CD4-positive, alpha-beta memory T cell (primary cell): Measurements from ENCODE around the gene LRRC10B. TPM values are rescaled to one million over a fixed set of nuclear protein-coding genes. Genes with fewer than 3 reads are reported as not detected.

Source experiments
- CTCF ChIA-PET: fragments of 350-600 bp; sonication (Branson Sonifier 250); formaldehyde crosslinking; loops from one replicate; lab custom pipeline; 2021; ENCODE audit warnings: inconsistent platforms; ENCODE audit not compliant: partially characterized antibody; lab: Charles Lee
- POLR2A ChIA-PET: fragments of 350-600 bp; sonication (Branson Sonifier 250); formaldehyde crosslinking; loops from one replicate; lab custom pipeline; 2021; ENCODE audit not compliant: partially characterized antibody; lab: Charles Lee
- DNase-seq, 5 donors: peaks; one replicate each; pipeline versions ENCODE4 v3.0.0 to v3.0.0-alpha.2; 2020 to 2022; ENCODE audit warnings: mixed read lengths in 1 of 5
- H3K27ac ChIP-seq: one replicate; pipeline ENCODE4 v1.7.0; 2013; ENCODE audit warnings: low read depth, low read length
- H3K27me3 ChIP-seq: 2 replicates; pipeline ENCODE4 v1.7.0; 2013; ENCODE audit warnings: mild to moderate bottlenecking, low read length, moderate library complexity; ENCODE audit not compliant: insufficient read depth
- H3K36me3 ChIP-seq: 2 replicates; pipeline ENCODE4 v1.7.0; 2013; ENCODE audit warnings: mild to moderate bottlenecking, low read length, moderate library complexity; ENCODE audit not compliant: insufficient read depth
- H3K4me1 ChIP-seq: 2 replicates; pipeline ENCODE4 v1.7.0; 2013; ENCODE audit warnings: mild to moderate bottlenecking, low read length, moderate library complexity; ENCODE audit not compliant: insufficient read depth
- H3K4me3 ChIP-seq, 2 donors: one replicate each; pipeline ENCODE4 v1.7.0; 2013; ENCODE audit warnings: low read length in 2 of 2, mild to moderate bottlenecking in 1 of 2
- H3K9me3 ChIP-seq, 2 donors: one replicate each; pipeline ENCODE4 v1.7.0; 2013; ENCODE audit warnings: low read length in 2 of 2, control low read depth in 1 of 2; ENCODE audit not compliant: control insufficient read depth in 1 of 2
- H3K27ac Mint-ChIP-seq, 7 donors: one replicate each; pipeline ENCODE4 v1.8.0; 2020 to 2021; ENCODE audit warnings: mixed read lengths in 7 of 7, mild to moderate bottlenecking in 6 of 7, inconsistent platforms in 3 of 7, moderate library complexity in 3 of 7
- H3K27me3 Mint-ChIP-seq, 2 donors: one replicate each; pipeline ENCODE4 v1.8.0; 2020 to 2021; ENCODE audit warnings: mixed read lengths in 2 of 2
- H3K36me3 Mint-ChIP-seq, 2 donors: one replicate each; pipeline ENCODE4 v1.8.0; 2020 to 2021; ENCODE audit warnings: mixed read lengths in 2 of 2, inconsistent platforms in 1 of 2, mild to moderate bottlenecking in 1 of 2
- H3K4me1 Mint-ChIP-seq, 4 donors: one replicate each; pipeline ENCODE4 v1.8.0; 2020 to 2021; ENCODE audit warnings: mixed read lengths in 4 of 4, mild to moderate bottlenecking in 1 of 4
- H3K4me3 Mint-ChIP-seq, 8 donors: one replicate each; pipeline ENCODE4 v1.8.0; 2020 to 2021; ENCODE audit warnings: mixed read lengths in 8 of 8, mild to moderate bottlenecking in 7 of 8, moderate library complexity in 6 of 8, inconsistent platforms in 3 of 8
- H3K9me3 Mint-ChIP-seq, 8 donors: one replicate each; pipeline ENCODE4 v1.8.0; 2020 to 2021; ENCODE audit warnings: mixed read lengths in 8 of 8, mild to moderate bottlenecking in 5 of 8, inconsistent platforms in 3 of 8, moderate library complexity in 1 of 8
- intact Hi-C: fragments of 100-400 bp; cut with micrococcal nuclease; formaldehyde crosslinking; loops from one replicate; pipeline ENCODE4 v1.15.1; 2023
- polyA plus RNA-seq, 2 donors: library from polyadenylated mRNA; unstranded; fragments of 300-500 nt; fragmentation: Illumina TruSeq; gene quantifications; one replicate each; pipeline ENCODE4 v1.2.3, GENCODE V29; 2021
- total RNA-seq, 2 experiments: library from RNA; stranded (reverse); gene quantifications; one replicate each; pipeline ENCODE4 v1.2.3, GENCODE V29; 2021

The LRRC10B gene
- total and polyA plus RNA-seq, 4 experiments from 2014 or later, result not detected

DNA sequence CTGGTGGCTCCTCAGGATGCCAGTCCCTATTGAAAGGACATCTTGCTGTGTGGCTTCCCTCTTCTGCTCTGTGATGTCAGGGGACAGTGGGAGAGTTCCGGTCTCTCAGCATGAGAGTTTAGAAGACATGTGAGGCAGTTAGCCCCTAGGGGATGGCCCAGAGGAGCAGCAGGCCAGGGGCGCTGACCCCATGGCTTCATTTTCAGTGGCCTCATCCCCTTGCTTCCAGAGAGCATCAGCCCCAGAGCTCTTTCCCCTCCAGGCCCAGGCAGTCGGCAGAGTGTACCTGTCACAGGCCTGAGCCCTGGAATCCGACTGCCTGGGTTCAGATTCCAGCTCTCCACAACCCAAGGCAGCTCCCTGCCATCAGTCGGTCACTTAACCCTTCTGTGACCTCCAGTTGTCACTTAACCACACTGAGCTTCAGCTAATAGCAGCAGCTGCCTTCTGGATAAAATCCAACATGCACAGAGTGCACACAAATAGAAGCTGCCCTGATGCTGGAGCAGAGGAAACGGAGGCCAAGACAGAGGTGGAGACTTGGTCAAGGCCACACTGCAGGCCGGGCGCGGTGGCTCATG lies 14.1 kb upstream of the LRRC10B start:
- Mint-ChIP-seq H3K27ac (no peak overlapping the region), H3K4me1 (no peaks in the 10 kb centered on the region), H3K36me3 (no peaks in the 10 kb centered on the region), H3K4me3 (no peak overlapping the region), H3K27me3 (peaks cover 0 to 3% of the 10 kb centered on the region in 2 donors), H3K9me3 (no peaks in the 10 kb centered on the region)
- POLR2A ChIA-PET, result no interaction called here
- no peaks in the 10 kb centered on the region for H3K36me3 ChIP-seq
- intact Hi-C loops, result no loop called here
- no peaks in the 10 kb centered on the region for H3K4me1 ChIP-seq
- H3K4me3 ChIP-seq, result no peak overlapping the region
- H3K9me3 ChIP-seq, result no peaks in the 10 kb centered on the region
- no peak for DNase-seq
- no peaks in the 10 kb centered on the region for H3K27me3 ChIP-seq
- CTCF ChIA-PET, result no interaction called here
- H3K27ac ChIP-seq, result no peak overlapping the region

DNA sequence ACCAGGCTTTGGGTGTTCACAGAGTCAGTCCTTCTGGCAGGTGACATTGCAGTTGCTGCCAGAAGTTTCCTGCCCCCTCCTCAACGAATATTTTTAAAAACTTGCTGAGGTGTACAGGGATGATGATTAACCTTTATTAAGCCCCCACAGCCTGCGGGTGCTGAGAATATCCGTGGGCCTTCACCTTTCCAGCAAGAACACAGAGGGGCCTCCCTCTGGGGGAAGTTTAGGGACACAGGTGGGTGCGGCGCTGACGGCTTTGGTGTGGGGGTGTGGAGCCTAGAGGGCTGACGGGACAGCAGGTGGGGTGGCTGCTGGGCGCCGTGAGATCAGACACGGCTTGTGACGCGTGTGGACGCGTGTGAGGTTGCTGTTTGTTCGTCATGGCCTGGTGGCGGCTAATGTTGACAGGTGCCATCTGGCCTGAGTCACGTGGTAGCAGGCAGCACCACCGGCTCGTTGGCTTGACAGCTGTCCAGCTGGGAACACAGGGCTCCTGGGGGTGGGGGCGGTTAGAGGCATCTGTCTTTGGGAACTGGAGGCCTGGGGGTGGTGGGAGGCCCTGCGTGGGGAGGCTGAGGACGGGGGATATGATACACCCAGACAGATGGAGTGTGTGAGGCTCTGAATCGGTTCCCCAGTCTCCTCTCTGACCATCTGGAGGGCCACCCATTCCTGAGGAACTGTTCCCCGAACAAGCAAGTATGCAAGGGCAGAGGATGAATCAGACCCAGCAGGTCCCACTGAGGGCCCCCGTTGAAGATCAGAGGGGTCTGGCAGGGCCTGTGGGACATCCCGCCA lies 12.5 kb upstream of the LRRC10B start:
- no peaks in the 10 kb centered on the region for H3K4me1 Mint-ChIP-seq
- H3K27ac ChIP-seq, result no peak overlapping the region
- intact Hi-C loops, result no loop called here
- no peak for DNase-seq
- H3K27me3 ChIP-seq, result no peaks in the 10 kb centered on the region
- H3K9me3 ChIP-seq, result no peaks in the 10 kb centered on the region
- H3K4me1 ChIP-seq, result no peaks in the 10 kb centered on the region
- H3K4me3 ChIP-seq, result no peak overlapping the region
- H3K27ac Mint-ChIP-seq, result no peak overlapping the region
- no peak overlapping the region for H3K4me3 Mint-ChIP-seq
- H3K36me3 Mint-ChIP-seq, result no peaks in the 10 kb centered on the region
- no peaks in the 10 kb centered on the region for H3K9me3 Mint-ChIP-seq
- H3K27me3 Mint-ChIP-seq, result peaks cover 0 to 3% of the 10 kb centered on the region in 2 donors
- ChIA-PET POLR2A (no interaction called here), CTCF (no interaction called here)
- H3K36me3 ChIP-seq, result no peaks in the 10 kb centered on the region

DNA sequence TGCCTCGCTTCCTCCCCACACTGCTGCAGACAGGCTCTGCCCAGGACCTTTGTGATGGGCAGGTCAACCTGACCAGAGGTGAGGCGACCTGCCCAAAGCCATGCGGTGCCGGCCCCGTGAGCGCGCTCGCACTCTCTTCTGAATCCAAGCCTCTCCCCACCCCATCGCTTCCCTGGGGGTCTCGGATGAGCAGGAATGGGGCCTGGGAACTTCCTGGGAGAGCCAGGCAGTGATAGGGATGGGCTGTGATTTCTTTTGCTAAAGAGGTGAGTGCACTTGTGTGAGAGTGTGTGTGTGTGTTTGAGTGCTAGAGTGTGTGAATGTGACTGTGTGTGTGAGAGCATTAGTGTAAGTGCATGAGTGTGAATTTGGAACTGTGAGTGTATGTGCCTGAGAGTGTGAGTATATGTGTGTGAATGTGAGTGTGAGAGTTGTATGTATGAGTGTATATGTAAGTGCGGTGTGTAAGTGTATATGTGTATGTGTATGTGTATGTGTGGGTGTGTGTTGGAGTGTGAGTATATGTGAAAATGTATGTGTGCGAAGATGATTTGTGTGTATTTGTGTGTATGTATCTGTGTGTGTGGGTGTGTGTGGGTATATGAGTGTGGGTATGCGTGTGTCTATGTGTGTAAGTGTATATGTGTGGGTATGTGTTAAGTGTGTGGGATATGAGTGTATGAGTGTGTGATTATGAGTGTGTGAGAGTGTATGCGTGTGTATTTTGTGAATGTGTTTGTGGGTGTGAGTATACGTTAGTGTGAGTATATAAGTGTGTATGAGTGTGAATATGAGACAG lies 11.7 kb upstream of the LRRC10B start:
- Mint-ChIP-seq H3K4me3 (no peak overlapping the region), H3K36me3 (no peaks in the 10 kb centered on the region), H3K27me3 (peaks cover 0 to 3% of the 10 kb centered on the region in 2 donors), H3K4me1 (no peaks in the 10 kb centered on the region), H3K27ac (no peak overlapping the region), H3K9me3 (no peaks in the 10 kb centered on the region)
- ChIA-PET POLR2A (no interaction called here), CTCF (no interaction called here)
- no peaks in the 10 kb centered on the region for H3K4me1 ChIP-seq
- intact Hi-C loops, result no loop called here
- no peak overlapping the region for H3K4me3 ChIP-seq
- DNase-seq, result no peak
- no peaks in the 10 kb centered on the region for H3K36me3 ChIP-seq
- H3K9me3 ChIP-seq, result no peaks in the 10 kb centered on the region
- no peak overlapping the region for H3K27ac ChIP-seq
- H3K27me3 ChIP-seq, result no peaks in the 10 kb centered on the region

DNA sequence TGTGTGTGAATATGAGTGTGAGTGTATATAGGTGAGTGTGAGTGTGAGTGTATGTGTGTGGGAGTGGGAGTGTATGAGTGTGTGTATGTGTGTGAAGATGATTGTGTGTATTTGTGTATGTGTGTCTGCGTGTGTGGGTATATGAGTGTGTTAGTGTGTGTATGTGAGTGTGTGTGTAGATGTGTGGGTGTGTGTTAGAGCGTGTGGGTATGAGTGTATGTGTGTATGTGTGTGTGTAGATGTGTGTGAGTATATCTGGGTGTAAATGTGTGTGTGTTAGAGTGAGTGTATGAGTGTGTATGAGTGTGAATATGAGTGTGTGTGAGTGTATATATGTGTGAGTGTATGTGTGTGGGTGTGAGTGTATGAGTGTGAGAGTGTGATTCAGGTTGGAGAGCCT lies 11.1 kb upstream of the LRRC10B start:
- no peaks in the 10 kb centered on the region for H3K36me3 Mint-ChIP-seq
- intact Hi-C loops, result no loop called here
- H3K27ac Mint-ChIP-seq, result no peak overlapping the region
- no peaks in the 10 kb centered on the region for H3K9me3 ChIP-seq
- H3K4me3 ChIP-seq, result no peak overlapping the region
- H3K27ac ChIP-seq, result no peak overlapping the region
- no peaks in the 10 kb centered on the region for H3K27me3 ChIP-seq
- ChIA-PET CTCF (no interaction called here), POLR2A (no interaction called here)
- H3K9me3 Mint-ChIP-seq, result no peaks in the 10 kb centered on the region
- no peaks in the 10 kb centered on the region for H3K36me3 ChIP-seq
- no peaks in the 10 kb centered on the region for H3K4me1 ChIP-seq
- H3K4me1 Mint-ChIP-seq, result no peaks in the 10 kb centered on the region
- no peak overlapping the region for H3K4me3 Mint-ChIP-seq
- DNase-seq, result no peak
- H3K27me3 Mint-ChIP-seq, result no peaks in the 10 kb centered on the region

DNA sequence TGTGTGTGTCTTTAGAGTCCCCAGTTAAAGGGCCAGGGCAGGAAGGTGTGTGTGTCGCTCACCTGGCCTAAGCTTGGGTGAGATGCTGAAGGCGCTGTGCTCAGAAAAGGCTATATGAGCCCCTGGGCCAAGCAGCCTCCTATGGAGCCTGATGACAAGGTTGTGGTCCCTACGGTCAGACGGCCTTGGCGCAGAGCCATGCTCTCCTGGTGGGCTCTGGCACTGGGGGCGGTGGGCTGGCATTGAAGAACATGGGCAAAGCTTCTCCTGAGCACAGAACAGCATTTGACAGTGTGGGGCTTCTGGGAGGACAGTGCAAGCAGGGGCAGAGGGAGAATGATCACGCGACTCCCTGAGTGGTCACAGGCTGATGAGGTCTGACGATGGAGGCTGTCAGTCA lies 10.7 kb upstream of the LRRC10B start:
- Histone ChIP-seq H3K27me3 (no peaks in the 10 kb centered on the region), H3K36me3 (no peaks in the 10 kb centered on the region), H3K4me3 (no peak overlapping the region), H3K9me3 (no peaks in the 10 kb centered on the region), H3K4me1 (no peaks in the 10 kb centered on the region), H3K27ac (no peak overlapping the region)
- POLR2A ChIA-PET, result no interaction called here
- no peaks in the 10 kb centered on the region for H3K9me3 Mint-ChIP-seq
- no peak overlapping the region for H3K4me3 Mint-ChIP-seq
- CTCF ChIA-PET, result no interaction called here
- no peak overlapping the region for H3K27ac Mint-ChIP-seq
- DNase-seq, result no peak
- H3K27me3 Mint-ChIP-seq, result no peaks in the 10 kb centered on the region
- no peaks in the 10 kb centered on the region for H3K36me3 Mint-ChIP-seq
- intact Hi-C loops, result no loop called here
- no peaks in the 10 kb centered on the region for H3K4me1 Mint-ChIP-seq

DNA sequence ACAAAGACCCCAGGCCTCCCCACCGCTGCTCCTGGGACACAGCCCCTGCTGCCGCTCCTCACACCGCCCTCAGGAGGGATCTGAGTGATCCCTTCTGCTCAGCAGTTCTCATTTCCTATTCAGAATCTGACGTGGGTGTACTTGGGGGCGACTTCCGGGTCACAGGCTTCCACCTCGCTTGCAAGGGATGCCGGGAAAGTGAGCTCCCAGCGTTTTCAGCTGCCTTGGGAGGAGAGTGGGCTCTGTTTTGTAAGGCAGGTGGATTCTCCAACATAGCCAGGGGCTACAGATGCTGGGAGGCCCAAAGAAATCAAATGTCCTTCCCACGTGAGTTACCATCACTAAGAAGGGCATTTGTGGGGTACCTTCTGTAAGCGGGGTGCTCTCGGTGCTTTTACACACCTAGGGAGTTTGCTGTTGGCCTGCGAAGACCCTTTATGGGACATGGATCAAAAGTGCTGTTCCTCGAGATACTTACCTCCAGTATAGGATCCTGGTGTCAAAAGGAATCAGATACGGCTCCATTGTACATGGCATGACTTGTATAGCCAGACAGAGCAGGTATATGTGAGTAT lies 9.7 kb upstream of the LRRC10B start:
- H3K4me1 ChIP-seq, result no peaks in the 10 kb centered on the region
- ChIA-PET POLR2A (no interaction called here), CTCF (no interaction called here)
- no peaks in the 10 kb centered on the region for H3K9me3 ChIP-seq
- H3K4me3 Mint-ChIP-seq, result no peak overlapping the region
- H3K27me3 ChIP-seq, result no peaks in the 10 kb centered on the region
- no peak overlapping the region for H3K27ac ChIP-seq
- no peak for DNase-seq
- peaks cover 0 to 4% of the 10 kb centered on the region in 2 donors for H3K27me3 Mint-ChIP-seq
- H3K9me3 Mint-ChIP-seq, result no peaks in the 10 kb centered on the region
- H3K4me1 Mint-ChIP-seq, result no peaks in the 10 kb centered on the region
- no peaks in the 10 kb centered on the region for H3K36me3 ChIP-seq
- no peak overlapping the region for H3K4me3 ChIP-seq
- H3K36me3 Mint-ChIP-seq, result no peaks in the 10 kb centered on the region
- peak overlapping the region in 1 of 7 donors; percentile 27 for H3K27ac Mint-ChIP-seq
- intact Hi-C loops, result no loop called here

DNA sequence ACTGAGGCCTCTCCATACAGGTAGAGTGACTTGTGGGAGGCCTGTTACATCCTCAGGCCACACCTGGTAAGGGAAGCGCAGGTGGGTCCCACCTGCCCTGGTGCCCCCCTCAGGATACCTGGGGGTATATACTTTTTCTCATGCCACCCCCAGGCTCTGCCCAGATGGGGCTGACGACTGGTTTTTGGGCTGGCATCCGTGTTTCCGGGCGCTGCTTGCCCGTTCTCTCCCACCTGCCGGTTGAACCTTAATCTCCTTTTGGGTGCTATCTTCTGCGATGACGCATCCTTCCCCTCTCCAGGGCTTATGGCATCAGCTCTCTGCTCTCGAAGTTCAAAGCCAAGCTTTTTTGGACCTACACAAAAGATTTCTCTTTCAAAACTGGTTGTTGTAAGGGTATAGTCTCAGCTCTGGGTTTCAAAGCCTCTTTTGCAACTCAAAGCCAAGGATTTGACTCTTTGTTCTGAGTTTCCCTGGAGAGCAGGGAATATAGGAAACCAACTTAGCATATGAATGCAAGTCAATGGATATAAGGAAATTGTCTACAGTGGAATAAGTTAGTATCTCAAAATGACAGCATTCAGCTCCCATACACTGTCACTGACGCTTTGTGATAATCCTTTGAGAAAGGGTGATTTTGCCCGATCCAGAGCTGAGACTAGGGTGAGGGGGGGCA lies 8.6 kb upstream of the LRRC10B start:
- no peaks in the 10 kb centered on the region for H3K27me3 ChIP-seq
- H3K36me3 Mint-ChIP-seq, result no peaks in the 10 kb centered on the region
- no peak overlapping the region for H3K4me3 Mint-ChIP-seq
- no peak overlapping the region for H3K4me3 ChIP-seq
- no peaks in the 10 kb centered on the region for H3K4me1 Mint-ChIP-seq
- POLR2A ChIA-PET, result no interaction called here
- CTCF ChIA-PET, result no interaction called here
- no peaks in the 10 kb centered on the region for H3K4me1 ChIP-seq
- intact Hi-C loops, result no loop called here
- no peaks in the 10 kb centered on the region for H3K9me3 Mint-ChIP-seq
- DNase-seq, result no peak
- peaks cover 3 to 4% of the 10 kb centered on the region in 2 donors for H3K27me3 Mint-ChIP-seq
- no peaks in the 10 kb centered on the region for H3K9me3 ChIP-seq
- no peak overlapping the region for H3K27ac Mint-ChIP-seq
- no peaks in the 10 kb centered on the region for H3K36me3 ChIP-seq
- no peak overlapping the region for H3K27ac ChIP-seq
